Astrocyte (in vitro differentiated cells and primary cell): ENCODE results near the gene PLA2R1.

Source experiments
- EZH2 ChIP-seq: IDR thresholded peaks from 2 replicates; pipeline ENCODE4 v1.6.1; 2012; ENCODE audit warnings: mild to moderate bottlenecking, low read length, inconsistent platforms; ENCODE audit not compliant: insufficient read depth
- TF ChIP-seq, protein P1 (sequence below): IDR thresholded peaks from 2 replicates; pipeline ENCODE4 v1.5.1; 2011; ENCODE audit warnings: low read depth, mild to moderate bottlenecking, inconsistent platforms, low read length, moderate library complexity; ENCODE audit not compliant: insufficient read depth

DNA sequence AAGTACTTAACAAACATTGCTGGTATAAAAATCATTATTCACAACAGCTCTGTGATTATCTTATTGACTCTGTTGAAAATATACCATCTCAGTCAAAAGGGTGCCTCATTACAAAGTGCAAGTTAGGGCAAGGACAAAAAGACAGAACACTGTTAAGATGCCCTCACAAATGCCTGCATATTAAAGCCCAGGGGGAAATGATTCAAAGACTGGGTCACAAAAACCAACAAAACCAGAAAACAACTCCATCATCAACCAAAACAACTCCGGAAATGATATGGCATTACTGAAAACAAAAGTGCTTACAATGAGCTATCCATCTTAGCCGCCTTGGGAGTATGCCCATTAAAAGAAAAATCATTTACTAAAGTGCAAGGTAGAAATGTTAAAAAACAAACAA lies 9.9 kb downstream of the PLA2R1 start:
- TF ChIP-seq, protein P1, sequence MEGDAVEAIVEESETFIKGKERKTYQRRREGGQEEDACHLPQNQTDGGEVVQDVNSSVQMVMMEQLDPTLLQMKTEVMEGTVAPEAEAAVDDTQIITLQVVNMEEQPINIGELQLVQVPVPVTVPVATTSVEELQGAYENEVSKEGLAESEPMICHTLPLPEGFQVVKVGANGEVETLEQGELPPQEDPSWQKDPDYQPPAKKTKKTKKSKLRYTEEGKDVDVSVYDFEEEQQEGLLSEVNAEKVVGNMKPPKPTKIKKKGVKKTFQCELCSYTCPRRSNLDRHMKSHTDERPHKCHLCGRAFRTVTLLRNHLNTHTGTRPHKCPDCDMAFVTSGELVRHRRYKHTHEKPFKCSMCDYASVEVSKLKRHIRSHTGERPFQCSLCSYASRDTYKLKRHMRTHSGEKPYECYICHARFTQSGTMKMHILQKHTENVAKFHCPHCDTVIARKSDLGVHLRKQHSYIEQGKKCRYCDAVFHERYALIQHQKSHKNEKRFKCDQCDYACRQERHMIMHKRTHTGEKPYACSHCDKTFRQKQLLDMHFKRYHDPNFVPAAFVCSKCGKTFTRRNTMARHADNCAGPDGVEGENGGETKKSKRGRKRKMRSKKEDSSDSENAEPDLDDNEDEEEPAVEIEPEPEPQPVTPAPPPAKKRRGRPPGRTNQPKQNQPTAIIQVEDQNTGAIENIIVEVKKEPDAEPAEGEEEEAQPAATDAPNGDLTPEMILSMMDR, result no peak
- TF ChIP-seq EZH2, result no peak
